Measurements from ENCODE around the gene FUT8. TPM values are rescaled to one million over a fixed set of nuclear protein-coding genes. Genes with fewer than 3 reads are reported as not detected.

Gene FUT8
- total and polyA plus RNA-seq, 4 donors = 1.1 to 14.1 (median 4.0) TPM

DNA sequence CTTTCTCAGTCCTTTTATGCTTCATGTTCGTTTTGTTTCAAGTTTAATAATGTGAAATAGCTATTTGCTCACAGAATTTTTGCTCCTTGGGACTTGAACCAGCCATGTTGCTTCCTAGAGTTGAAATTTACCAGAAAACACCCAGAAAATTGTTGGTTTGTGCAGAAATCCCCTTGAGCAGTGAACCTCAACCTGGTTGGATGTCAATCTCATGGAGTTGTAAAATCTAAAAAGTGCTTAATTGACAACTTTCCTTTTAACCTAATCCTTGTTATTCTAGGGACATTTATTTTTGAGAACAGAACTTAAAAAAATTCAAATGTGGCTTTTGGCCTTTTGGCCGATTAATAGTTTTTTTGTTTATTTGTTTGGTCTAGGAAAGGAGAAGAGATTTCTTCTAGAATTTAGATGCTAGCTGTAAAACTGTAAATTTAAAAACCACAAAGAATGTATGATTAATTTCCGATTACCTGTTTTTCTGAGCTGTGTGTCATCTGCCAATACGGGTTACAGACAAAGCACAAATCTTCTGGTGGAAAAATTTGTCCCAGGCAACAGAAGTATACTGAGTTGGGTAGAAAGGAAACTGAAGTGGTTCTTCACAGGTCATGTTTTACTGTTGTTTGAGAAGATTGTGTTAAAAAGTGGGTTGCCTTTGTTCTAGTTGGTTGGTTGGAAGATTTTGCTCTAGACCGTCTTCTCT, 154.4 kb downstream of the FUT8 start:
- no peak overlapping the region for H3K4me3 ChIP-seq (ENCODE audit: low read depth in 1 of 3, low read length in 3 of 3)
- no peaks in the 10 kb centered on the region for H3K36me3 ChIP-seq (ENCODE audit: control insufficient read depth in 4 of 4, insufficient read depth in 3 of 4, low read depth in 1 of 4, low read length in 3 of 4)
- no peak for DNase-seq (ENCODE audit: low spot score)
- no peak for TF ChIP-seq GABPA (IDR thresholded peaks at IDR 0.05 in 1 of 2, conservative IDR thresholded peaks at IDR 0.05 in 1 of 2)
- no peak for TF ChIP-seq SP1 (IDR thresholded peaks at IDR 0.05)
- no peak for TF ChIP-seq NR2F2 (IDR thresholded peaks at IDR 0.05)
- no peak for TF ChIP-seq YY1 (IDR thresholded peaks at IDR 0.05)
- TF ChIP-seq, protein P1, sequence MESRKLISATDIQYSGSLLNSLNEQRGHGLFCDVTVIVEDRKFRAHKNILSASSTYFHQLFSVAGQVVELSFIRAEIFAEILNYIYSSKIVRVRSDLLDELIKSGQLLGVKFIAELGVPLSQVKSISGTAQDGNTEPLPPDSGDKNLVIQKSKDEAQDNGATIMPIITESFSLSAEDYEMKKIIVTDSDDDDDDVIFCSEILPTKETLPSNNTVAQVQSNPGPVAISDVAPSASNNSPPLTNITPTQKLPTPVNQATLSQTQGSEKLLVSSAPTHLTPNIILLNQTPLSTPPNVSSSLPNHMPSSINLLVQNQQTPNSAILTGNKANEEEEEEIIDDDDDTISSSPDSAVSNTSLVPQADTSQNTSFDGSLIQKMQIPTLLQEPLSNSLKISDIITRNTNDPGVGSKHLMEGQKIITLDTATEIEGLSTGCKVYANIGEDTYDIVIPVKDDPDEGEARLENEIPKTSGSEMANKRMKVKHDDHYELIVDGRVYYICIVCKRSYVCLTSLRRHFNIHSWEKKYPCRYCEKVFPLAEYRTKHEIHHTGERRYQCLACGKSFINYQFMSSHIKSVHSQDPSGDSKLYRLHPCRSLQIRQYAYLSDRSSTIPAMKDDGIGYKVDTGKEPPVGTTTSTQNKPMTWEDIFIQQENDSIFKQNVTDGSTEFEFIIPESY (IDR thresholded peaks at IDR 0.05) = no peak
- TF ChIP-seq, protein P2, sequence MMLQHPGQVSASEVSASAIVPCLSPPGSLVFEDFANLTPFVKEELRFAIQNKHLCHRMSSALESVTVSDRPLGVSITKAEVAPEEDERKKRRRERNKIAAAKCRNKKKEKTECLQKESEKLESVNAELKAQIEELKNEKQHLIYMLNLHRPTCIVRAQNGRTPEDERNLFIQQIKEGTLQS (IDR thresholded peaks at IDR 0.05) = no peak
- TF ChIP-seq, protein P3, sequence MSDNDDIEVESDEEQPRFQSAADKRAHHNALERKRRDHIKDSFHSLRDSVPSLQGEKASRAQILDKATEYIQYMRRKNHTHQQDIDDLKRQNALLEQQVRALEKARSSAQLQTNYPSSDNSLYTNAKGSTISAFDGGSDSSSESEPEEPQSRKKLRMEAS (IDR thresholded peaks at IDR 0.05) = no peak
- no peak overlapping the region for H3K9ac ChIP-seq (ENCODE audit: low read depth in 1 of 2, low read length in 2 of 2)
- no peaks in the 10 kb centered on the region for H3K4me1 ChIP-seq (ENCODE audit: control insufficient read depth in 4 of 4, insufficient read depth in 4 of 4, low read length in 3 of 4)
- H3K27me3 ChIP-seq (ENCODE audit: control insufficient read depth in 4 of 4, insufficient read depth in 4 of 4, low read length in 3 of 4) = no peaks in the 10 kb centered on the region
- H3K9me3 ChIP-seq (ENCODE audit: control insufficient read depth in 4 of 4, low read length in 3 of 4) = no peaks in the 10 kb centered on the region
- no peak overlapping the region for H3K27ac ChIP-seq (ENCODE audit: low read depth in 1 of 2, low read length in 2 of 2)
- 91% methylated on average over 5 of the region's 5 CpGs for WGBS

DNA sequence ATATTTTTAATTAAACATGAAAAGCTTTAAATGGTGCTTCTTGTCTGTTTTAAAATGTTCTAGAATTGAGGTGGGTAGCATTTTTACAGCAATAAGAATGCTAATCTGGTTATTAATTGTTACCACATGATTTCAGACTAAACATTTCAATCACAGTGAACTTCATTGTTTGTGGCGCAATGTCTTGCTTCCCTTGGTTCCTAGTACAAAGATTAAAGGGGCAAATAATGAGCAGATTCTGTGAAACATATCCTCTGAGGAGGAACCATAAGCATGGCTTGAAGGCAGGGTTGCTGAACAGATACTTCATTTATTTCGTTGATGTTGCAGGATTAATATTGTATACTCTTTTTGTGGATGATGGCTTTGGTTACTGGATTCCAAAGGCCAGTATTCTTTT, 162.1 kb downstream of the FUT8 start:
- Histone ChIP-seq H3K4me3 (ENCODE audit: low read depth in 1 of 3, low read length in 3 of 3) (no peak overlapping the region), H3K27ac (ENCODE audit: low read depth in 1 of 2, low read length in 2 of 2) (no peak overlapping the region), H3K27me3 (ENCODE audit: control insufficient read depth in 4 of 4, insufficient read depth in 4 of 4, low read length in 3 of 4) (no peaks in the 10 kb centered on the region), H3K9me3 (ENCODE audit: control insufficient read depth in 4 of 4, low read length in 3 of 4) (no peaks in the 10 kb centered on the region), H3K36me3 (ENCODE audit: control insufficient read depth in 4 of 4, insufficient read depth in 3 of 4, low read depth in 1 of 4, low read length in 3 of 4) (peaks cover 0 to 2% (median 0%) of the 10 kb centered on the region in 4 donors), H3K9ac (ENCODE audit: low read depth in 1 of 2, low read length in 2 of 2) (no peak overlapping the region), H3K4me1 (ENCODE audit: control insufficient read depth in 4 of 4, insufficient read depth in 4 of 4, low read length in 3 of 4) (no peaks in the 10 kb centered on the region)
- no peak for DNase-seq (ENCODE audit: low spot score)
- TF ChIP-seq TAF1 (conservative IDR thresholded peaks at IDR 0.05) (no peak), FOXA1 (IDR thresholded peaks at IDR 0.05) (no peak), EGR1 (IDR thresholded peaks at IDR 0.05; ENCODE audit: low read depth in 2 of 2) (no peak), RXRA (IDR thresholded peaks at IDR 0.05) (no peak), FOXA2 (IDR thresholded peaks at IDR 0.05) (no peak), GABPA (IDR thresholded peaks at IDR 0.05 in 1 of 2, conservative IDR thresholded peaks at IDR 0.05 in 1 of 2) (no peak), YY1 (IDR thresholded peaks at IDR 0.05) (no peak), NR2F2 (IDR thresholded peaks at IDR 0.05) (no peak), RAD21 (IDR thresholded peaks at IDR 0.05) (no peak), SP1 (IDR thresholded peaks at IDR 0.05) (no peak), HNF4G (IDR thresholded peaks at IDR 0.05) (no peak), JUND (IDR thresholded peaks at IDR 0.05) (no peak), HNF4A (conservative IDR thresholded peaks at IDR 0.05) (no peak)
- TF ChIP-seq, protein P1 (IDR thresholded peaks at IDR 0.05) = no peak
- TF ChIP-seq, protein P3 (IDR thresholded peaks at IDR 0.05) = no peak
- TF ChIP-seq, protein P2 (IDR thresholded peaks at IDR 0.05) = no peak
- TF ChIP-seq, protein P4, sequence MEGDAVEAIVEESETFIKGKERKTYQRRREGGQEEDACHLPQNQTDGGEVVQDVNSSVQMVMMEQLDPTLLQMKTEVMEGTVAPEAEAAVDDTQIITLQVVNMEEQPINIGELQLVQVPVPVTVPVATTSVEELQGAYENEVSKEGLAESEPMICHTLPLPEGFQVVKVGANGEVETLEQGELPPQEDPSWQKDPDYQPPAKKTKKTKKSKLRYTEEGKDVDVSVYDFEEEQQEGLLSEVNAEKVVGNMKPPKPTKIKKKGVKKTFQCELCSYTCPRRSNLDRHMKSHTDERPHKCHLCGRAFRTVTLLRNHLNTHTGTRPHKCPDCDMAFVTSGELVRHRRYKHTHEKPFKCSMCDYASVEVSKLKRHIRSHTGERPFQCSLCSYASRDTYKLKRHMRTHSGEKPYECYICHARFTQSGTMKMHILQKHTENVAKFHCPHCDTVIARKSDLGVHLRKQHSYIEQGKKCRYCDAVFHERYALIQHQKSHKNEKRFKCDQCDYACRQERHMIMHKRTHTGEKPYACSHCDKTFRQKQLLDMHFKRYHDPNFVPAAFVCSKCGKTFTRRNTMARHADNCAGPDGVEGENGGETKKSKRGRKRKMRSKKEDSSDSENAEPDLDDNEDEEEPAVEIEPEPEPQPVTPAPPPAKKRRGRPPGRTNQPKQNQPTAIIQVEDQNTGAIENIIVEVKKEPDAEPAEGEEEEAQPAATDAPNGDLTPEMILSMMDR (IDR thresholded peaks at IDR 0.05; ENCODE audit: low read depth, low read length, missing input control) = no peak
- TF ChIP-seq, protein P5, sequence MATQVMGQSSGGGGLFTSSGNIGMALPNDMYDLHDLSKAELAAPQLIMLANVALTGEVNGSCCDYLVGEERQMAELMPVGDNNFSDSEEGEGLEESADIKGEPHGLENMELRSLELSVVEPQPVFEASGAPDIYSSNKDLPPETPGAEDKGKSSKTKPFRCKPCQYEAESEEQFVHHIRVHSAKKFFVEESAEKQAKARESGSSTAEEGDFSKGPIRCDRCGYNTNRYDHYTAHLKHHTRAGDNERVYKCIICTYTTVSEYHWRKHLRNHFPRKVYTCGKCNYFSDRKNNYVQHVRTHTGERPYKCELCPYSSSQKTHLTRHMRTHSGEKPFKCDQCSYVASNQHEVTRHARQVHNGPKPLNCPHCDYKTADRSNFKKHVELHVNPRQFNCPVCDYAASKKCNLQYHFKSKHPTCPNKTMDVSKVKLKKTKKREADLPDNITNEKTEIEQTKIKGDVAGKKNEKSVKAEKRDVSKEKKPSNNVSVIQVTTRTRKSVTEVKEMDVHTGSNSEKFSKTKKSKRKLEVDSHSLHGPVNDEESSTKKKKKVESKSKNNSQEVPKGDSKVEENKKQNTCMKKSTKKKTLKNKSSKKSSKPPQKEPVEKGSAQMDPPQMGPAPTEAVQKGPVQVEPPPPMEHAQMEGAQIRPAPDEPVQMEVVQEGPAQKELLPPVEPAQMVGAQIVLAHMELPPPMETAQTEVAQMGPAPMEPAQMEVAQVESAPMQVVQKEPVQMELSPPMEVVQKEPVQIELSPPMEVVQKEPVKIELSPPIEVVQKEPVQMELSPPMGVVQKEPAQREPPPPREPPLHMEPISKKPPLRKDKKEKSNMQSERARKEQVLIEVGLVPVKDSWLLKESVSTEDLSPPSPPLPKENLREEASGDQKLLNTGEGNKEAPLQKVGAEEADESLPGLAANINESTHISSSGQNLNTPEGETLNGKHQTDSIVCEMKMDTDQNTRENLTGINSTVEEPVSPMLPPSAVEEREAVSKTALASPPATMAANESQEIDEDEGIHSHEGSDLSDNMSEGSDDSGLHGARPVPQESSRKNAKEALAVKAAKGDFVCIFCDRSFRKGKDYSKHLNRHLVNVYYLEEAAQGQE (IDR thresholded peaks at IDR 0.05) = no peak
- 87% methylated on average over 2 of the region's 2 CpGs for WGBS

All from liver (tissue), 9 donors.